GM18909 (cell line): ENCODE data around the gene SPDYE18.
"Not testable (repeated sequence)": the region's sequence is repeated elsewhere in the genome, so short reads cannot be mapped to it uniquely, and the experiment has no call there.

ENCODE experiments used
- ATAC-seq: cut with Tn5 transposase; IDR thresholded peaks from one replicate; pipeline ENCODE4 v1.9.1; 2021; ENCODE audit warnings: mild to moderate bottlenecking; ENCODE audit not compliant: unreplicated experiment, poor library complexity

Gene SPDYE18

GRCh38 chr7:77006127-77007110 lies 55.9 kb downstream of the SPDYE18 start:
- ATAC-seq = not testable (repeated sequence)

GRCh38 chr7:77005461-77006057 lies 56.8 kb downstream of the SPDYE18 start:
- not testable (repeated sequence) for ATAC-seq

DNA sequence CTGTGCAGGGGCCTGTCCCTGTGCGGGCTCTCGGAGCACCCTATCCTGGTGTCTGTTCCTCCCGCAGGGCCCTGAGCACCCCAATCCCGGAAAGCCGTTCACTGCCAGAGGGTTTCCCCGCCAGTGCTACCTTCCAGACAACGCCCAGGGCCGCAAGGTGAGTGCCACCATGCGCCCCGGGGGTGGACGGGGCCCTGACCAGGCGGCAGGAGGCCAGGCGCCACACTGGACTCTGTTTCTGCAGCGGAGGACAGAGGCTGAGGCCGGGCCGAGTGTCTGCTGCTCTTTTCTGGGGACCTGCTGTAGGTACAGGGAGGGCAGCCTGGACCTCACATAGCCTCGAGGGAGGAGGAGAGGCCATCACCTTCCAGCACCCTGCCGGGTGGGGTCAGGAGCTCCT lies 58.2 kb downstream of the SPDYE18 start:
- ATAC-seq = not testable (repeated sequence)

DNA sequence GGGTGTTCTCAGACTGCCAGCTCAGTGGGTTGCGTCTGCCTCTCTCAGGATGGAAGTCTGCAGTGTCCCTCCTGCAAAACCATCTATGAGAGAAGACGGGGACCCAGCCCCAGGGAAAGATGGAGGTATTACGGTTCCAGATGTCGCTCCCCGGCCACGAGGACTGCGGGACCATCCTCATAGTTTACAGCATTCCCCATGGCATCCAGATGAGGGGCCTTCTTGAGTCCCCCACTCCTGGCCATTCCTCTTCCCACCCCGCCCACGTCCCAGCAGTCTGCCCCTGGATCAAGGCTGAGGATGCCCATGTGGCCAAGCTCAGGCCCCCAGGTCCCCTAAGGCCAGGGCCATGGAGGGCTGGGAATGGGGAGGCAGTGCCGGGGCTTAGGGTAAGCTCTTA lies 59.1 kb downstream of the SPDYE18 start:
- ATAC-seq = not testable (repeated sequence)

GRCh38 chr7:77002678-77003233 lies 59.6 kb downstream of the SPDYE18 start:
- not testable (repeated sequence) for ATAC-seq

DNA sequence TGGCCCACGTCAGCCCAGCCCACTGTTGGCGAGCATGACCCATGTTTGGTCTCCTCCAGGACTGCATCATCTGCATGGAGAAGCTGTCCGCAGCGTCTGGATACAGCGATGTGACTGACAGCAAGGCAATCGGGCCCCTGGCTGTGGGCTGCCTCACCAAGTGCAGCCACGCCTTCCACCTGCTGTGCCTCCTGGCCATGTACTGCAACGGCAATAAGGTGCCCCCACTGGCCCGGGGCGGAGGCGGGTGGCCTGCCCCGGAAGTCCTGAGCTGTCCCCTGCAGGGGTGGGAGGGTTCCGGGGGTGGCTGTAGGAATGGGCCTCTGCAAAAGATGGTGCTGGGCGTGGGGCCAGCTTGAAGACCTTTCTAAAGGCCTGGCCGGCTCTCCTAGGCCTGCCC lies 60.3 kb downstream of the SPDYE18 start:
- ATAC-seq = not testable (repeated sequence)
